Thyroid gland (tissue), 4 donors: ENCODE data around the gene TGM4. TPM values are rescaled to one million over a fixed set of nuclear protein-coding genes. Genes with fewer than 3 reads are reported as not detected.

ENCODE experiments used
- DNase-seq, 2 donors: peaks; one replicate each; pipeline ENCODE4 v3.0.0-alpha.2; 2019
- H3K27ac ChIP-seq, 3 donors: fragments of 200-600 bp; sonication (generic); 1 replicate in 2 of 3; 2 replicates in 1 of 3; pipeline ENCODE4 v1.5.1; 2016 to 2019; ENCODE audit warnings: mild to moderate bottlenecking in 1 of 3, moderate library complexity in 1 of 3
- H3K27me3 ChIP-seq: fragments of 200-600 bp; sonication (generic); one replicate; pipeline ENCODE4 v1.5.1; 2019
- H3K36me3 ChIP-seq, 2 donors: fragments of 200-600 bp; sonication (generic); one replicate each; pipeline ENCODE4 v1.5.1; 2016 to 2019
- H3K4me1 ChIP-seq, 2 donors: fragments of 200-600 bp; sonication (generic); one replicate each; pipeline ENCODE4 v1.5.1; 2017 to 2019
- H3K4me3 ChIP-seq, 3 donors: fragments of 200-600 bp; sonication (generic); replicated peaks in 1 of 3; 1 replicate in 2 of 3; 2 replicates in 1 of 3; pipeline ENCODE4 v1.5.1; 2016; ENCODE audit warnings: mild to moderate bottlenecking in 1 of 3
- H3K9me3 ChIP-seq: fragments of 200-600 bp; sonication (generic); one replicate; pipeline ENCODE4 v1.5.1; 2017
- CTCF ChIP-seq, 6 experiments: fragments of 200-600 bp in 3 of 6; fragments of 450-650 bp in 3 of 6; sonication (generic) in 3 of 6; IDR thresholded peaks; one replicate each; pipeline ENCODE4 v1.5.1; 2016 to 2019; ENCODE audit warnings: antibody characterized with exemption in 6 of 6, mild to moderate bottlenecking in 2 of 6, inconsistent platforms in 1 of 6, moderate library complexity in 1 of 6
- POLR2A ChIP-seq, 2 donors: fragments of 450-650 bp; IDR thresholded peaks; one replicate each; pipeline ENCODE4 v1.6.1; 2017; ENCODE audit warnings: antibody characterized with exemption in 2 of 2, mild to moderate bottlenecking in 2 of 2, moderate library complexity in 1 of 2
- WGBS, 2 donors: methylation state at CpG; one replicate each; pipeline ENCODE4 v1.1.5; 2017; 5-methylcytosine and 5-hydroxymethylcytosine counted together
- intact Hi-C: fragments of 100-400 bp; cut with DNase I; formaldehyde crosslinking; loops from one replicate; pipeline ENCODE4 v1.15.1; 2023
- total RNA-seq, 4 donors: library from RNA; depleted of rRNA; stranded (reverse); fragments of >200 nt; gene quantifications; one replicate each; pipeline ENCODE4 v1.2.3, GENCODE V29; 2016

TGM4 gene
- total RNA-seq, 4 donors from 2014 or later = 0.13 to 0.33 TPM; not detected in 2

DNA sequence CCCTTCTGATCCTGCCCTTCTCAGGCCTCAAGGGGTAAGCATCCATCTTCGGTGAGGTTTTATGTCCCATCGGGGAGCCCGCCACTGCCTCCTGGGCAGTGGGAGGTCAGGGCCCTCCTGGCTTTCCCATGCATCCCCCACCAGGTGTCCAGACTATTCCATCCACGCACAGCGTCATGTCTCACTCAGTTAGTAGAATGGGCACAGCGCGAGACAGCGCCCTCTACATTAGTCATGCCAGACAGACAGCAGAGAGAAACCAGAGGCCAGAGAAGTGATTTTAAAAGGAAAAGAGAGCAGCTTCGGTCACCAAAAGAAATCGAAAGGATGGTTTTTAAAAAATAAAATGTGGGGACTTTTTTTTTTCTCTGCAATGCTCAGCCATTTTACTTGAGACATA, 51.8 kb downstream of the TGM4 start:
- no peak for TF ChIP-seq CTCF (IDR thresholded peaks at IDR 0.05)
- no peak for TF ChIP-seq POLR2A (IDR thresholded peaks at IDR 0.05)
- Histone ChIP-seq H3K27me3 (no peaks in the 10 kb centered on the region), H3K4me3 (no peak overlapping the region), H3K9me3 (no peaks in the 10 kb centered on the region), H3K36me3 (peaks cover 9 to 31% of the 10 kb centered on the region in 2 donors), H3K4me1 (peaks cover 10 to 26% of the 10 kb centered on the region in 2 donors), H3K27ac (no peak overlapping the region)
- 93 to 94% methylated on average over 10 of the region's 10 CpGs for WGBS, 2 donors
- no peak for DNase-seq
- intact Hi-C loops = no loop called here

DNA sequence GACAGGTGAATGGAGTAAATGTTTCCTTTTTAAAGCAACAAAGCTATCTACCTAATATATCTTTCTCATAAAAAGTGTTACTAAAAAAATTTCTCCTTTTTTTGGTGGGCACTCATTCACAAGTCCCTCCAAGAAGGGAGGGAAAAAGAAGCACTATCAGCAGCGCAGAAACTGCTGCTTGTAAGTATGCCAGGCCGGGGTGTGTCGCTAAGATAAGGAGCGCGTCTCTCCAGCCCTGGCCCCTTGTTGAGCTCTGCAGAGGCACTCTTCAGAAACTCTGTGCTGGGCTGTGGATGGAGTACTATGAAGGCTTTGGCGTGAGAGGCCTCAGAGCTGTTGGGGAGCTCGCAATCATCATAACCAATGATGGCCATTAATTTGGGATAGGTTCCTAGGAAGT, 52.5 kb downstream of the TGM4 start:
- Histone ChIP-seq H3K27me3 (no peaks in the 10 kb centered on the region), H3K36me3 (peaks cover 9 to 26% of the 10 kb centered on the region in 2 donors), H3K4me1 (peaks cover 17 to 34% of the 10 kb centered on the region in 2 donors), H3K4me3 (no peak overlapping the region), H3K9me3 (no peaks in the 10 kb centered on the region), H3K27ac (no peak overlapping the region)
- DNase-seq = no peak
- intact Hi-C loops = no loop called here
- WGBS, 2 donors = 95 to 97% methylated on average over 7 of the region's 7 CpGs
- TF ChIP-seq CTCF (IDR thresholded peaks at IDR 0.05) (no peak), POLR2A (IDR thresholded peaks at IDR 0.05) (no peak)

GRCh38 chr3:44927371-44927770, 53.0 kb downstream of the TGM4 start:
- Histone ChIP-seq H3K4me1 (peaks cover 22 to 38% of the 10 kb centered on the region in 2 donors), H3K27me3 (no peaks in the 10 kb centered on the region), H3K4me3 (no peak overlapping the region), H3K36me3 (peaks cover 9 to 25% of the 10 kb centered on the region in 2 donors), H3K9me3 (no peaks in the 10 kb centered on the region), H3K27ac (no peak overlapping the region)
- intact Hi-C loops = no loop called here
- 96 to 97% methylated on average over 7 of the region's 7 CpGs for WGBS, 2 donors
- TF ChIP-seq POLR2A (IDR thresholded peaks at IDR 0.05) (no peak), CTCF (IDR thresholded peaks at IDR 0.05) (no peak)
- DNase-seq = no peak

DNA sequence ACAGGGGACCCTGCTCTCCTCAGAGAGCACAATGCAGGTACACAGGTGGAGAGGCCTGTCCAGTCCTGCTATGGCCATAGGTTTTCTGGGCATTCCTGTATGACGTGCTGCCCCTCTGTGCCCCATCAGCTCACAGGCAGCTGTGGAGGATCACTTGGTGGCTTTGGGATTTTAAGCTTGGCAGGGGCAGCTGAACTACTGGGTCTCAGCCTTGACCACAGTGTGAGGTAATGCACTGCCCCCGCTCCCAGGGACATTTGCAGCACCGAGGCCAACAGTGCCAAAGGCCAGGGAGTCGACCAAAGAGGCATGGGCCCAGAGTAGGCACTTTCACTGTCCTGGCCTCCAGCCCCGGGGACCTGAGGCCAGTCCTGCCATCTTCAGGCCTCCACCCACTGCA, 55.4 kb downstream of the TGM4 start:
- Histone ChIP-seq H3K9me3 (no peaks in the 10 kb centered on the region), H3K4me3 (no peak overlapping the region), H3K27me3 (no peaks in the 10 kb centered on the region), H3K27ac (no peak overlapping the region), H3K4me1 (peaks cover 39 to 50% of the 10 kb centered on the region in 2 donors), H3K36me3 (peaks cover 9 to 25% of the 10 kb centered on the region in 2 donors)
- intact Hi-C loops = loop anchor here (10.0 kb wide), 1 partner anchor 55 kb away; no protein-coding TSS in a partner anchor
- no peak for TF ChIP-seq CTCF (IDR thresholded peaks at IDR 0.05)
- no peak for TF ChIP-seq POLR2A (IDR thresholded peaks at IDR 0.05)
- DNase-seq = no peak
- WGBS, 2 donors = 86 to 97% methylated on average over 1 to 5 of the region's 5 CpGs

GRCh38 chr3:44930911-44931310, 56.5 kb downstream of the TGM4 start:
- intact Hi-C loops = loop anchor here (10.0 kb wide), 1 partner anchor 54 kb away; no protein-coding TSS in a partner anchor
- WGBS, 2 donors = 34 to 36% methylated on average over 2 of the region's 2 CpGs
- Histone ChIP-seq H3K9me3 (no peaks in the 10 kb centered on the region), H3K27me3 (no peaks in the 10 kb centered on the region), H3K4me1 (peaks cover 39 to 48% of the 10 kb centered on the region in 2 donors), H3K4me3 (no peak overlapping the region), H3K27ac (peak overlapping the region in 2 of 3 donors; percentile 53 to 56), H3K36me3 (peaks cover 9 to 22% of the 10 kb centered on the region in 2 donors)
- peak; percentile 64 to 67 for DNase-seq
- TF ChIP-seq POLR2A (IDR thresholded peaks at IDR 0.05) = no peak
- TF ChIP-seq CTCF (IDR thresholded peaks at IDR 0.05) = no peak
